GM13977 (cell line): ENCODE data around the gene ABLIM2.

Source experiments
- DNase-seq: peaks from one replicate; pipeline ENCODE4 v3.0.0; 2012; ENCODE audit warnings: low spot score
- in situ Hi-C: fragments of 300-500 bp; cut with MboI; formaldehyde crosslinking; loops from one replicate; pipeline ENCODE4 v1.12.0; 2022; ENCODE audit warnings: low sequenced_read_pairs, low pct_unique_long_range_greater_than_20kb, mixed read lengths, inconsistent platforms; ENCODE audit not compliant: unreplicated experiment
- TF ChIP-seq, protein P1 (sequence below): IDR thresholded peaks from 2 replicates; pipeline ENCODE4 v1.5.1; 2012; ENCODE audit warnings: mild to moderate bottlenecking, control low read depth; ENCODE audit not compliant: insufficient read depth; ENCODE audit errors: extremely low read depth, missing control alignments

Gene ABLIM2

DNA sequence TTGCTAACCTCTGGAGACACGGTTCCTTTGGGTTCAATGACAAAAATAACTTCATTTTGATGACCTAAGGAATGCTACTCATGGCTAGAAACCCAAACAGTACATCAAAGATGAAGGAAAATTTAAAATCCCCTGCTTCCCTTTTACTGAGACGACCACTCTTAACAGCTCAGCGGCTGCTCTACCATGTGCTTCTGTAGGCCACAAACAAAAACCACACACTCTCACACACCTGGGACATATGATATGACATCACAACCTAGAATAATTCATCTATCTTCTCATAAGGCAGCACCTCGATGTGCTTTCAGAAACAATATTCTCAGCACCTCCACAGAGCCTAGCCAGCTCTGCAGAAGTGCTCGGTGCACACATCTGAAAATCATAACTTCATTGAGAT is 34.7 kb downstream of the ABLIM2 start:
- in situ Hi-C loops: no loop called here

DNA sequence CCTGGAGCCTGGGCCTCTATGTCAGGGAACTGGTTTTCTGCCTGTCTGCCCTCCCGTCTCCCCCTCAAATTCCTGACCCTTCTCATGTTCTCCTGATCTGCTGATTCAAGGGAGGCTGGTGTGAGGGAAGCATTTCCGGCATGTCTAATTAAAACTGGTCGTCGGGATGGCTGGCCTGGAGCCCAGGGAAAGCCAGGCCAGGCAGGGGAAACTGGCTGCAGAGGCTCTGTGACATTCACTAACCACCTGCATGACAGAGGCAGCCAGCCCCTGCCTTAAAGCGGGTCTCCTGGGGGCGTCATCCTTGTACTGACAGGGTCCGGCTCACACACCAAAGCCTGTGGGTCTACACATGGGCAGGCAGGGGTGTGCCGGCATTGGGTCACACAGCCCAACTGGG is 35.2 kb downstream of the ABLIM2 start:
- in situ Hi-C loops: no loop called here
- no peak for DNase-seq
- TF ChIP-seq, protein P1, sequence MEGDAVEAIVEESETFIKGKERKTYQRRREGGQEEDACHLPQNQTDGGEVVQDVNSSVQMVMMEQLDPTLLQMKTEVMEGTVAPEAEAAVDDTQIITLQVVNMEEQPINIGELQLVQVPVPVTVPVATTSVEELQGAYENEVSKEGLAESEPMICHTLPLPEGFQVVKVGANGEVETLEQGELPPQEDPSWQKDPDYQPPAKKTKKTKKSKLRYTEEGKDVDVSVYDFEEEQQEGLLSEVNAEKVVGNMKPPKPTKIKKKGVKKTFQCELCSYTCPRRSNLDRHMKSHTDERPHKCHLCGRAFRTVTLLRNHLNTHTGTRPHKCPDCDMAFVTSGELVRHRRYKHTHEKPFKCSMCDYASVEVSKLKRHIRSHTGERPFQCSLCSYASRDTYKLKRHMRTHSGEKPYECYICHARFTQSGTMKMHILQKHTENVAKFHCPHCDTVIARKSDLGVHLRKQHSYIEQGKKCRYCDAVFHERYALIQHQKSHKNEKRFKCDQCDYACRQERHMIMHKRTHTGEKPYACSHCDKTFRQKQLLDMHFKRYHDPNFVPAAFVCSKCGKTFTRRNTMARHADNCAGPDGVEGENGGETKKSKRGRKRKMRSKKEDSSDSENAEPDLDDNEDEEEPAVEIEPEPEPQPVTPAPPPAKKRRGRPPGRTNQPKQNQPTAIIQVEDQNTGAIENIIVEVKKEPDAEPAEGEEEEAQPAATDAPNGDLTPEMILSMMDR: no peak

More for the DNA sequence above, 34.7 kb downstream of the ABLIM2 start:
- DNase-seq: no peak
- TF ChIP-seq, protein P1: no peak

DNA sequence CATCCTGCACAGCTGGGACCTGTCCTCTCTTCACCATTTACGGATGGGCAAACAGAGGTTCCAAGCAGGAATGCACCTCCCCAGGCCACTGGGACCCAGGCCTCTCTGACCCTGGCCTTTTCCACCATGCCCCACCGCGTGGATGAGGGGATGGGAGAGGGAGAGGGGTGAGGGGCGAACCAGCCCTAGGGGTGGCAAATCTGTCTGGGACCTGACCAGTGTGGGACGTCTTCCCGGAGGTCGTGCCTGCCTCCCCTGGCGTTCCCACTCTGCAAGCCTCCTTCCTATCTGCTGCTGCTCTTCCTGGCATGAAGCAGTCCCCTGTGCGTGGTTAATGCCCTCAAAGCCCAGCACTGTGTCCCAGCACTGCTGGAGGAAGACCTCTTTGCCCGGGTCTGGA is 35.9 kb downstream of the ABLIM2 start:
- in situ Hi-C loops: no loop called here
- no peak for DNase-seq

DNA sequence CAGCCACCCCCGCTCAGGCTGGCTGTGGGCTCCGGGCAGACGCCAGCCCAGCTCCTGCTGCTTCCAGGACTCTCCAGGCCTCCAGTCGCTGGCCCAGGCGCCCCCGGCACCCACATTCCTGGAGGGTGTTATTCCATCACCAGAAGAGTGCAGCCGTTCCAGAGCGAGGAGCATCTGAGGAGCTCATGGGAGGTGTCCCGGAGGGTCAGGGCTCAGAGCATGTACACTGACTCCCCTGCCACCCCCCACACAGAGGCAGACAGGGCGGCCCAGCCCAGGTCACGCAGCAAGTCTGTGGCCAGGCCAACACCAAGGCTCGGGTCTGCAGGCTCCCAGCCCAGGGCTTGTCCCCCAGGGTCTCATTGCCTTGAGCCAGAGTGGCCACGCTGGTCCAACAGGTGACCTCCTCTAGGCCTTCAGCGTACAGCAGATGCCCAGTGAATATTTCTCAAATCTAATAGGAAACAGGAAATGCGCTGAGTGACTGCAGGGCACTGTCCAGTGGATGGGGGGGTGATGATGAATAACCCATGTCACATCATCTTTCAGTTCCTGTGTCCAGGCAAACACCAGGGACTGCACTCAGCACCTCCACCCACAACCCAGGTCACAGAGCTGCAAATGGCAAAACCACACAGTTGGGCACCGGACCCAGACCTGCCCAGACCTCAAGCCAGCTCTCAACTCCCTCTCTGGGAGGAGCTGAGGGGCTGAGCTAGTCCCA is 37.2 kb downstream of the ABLIM2 start:
- DNase-seq: no peak
- TF ChIP-seq, protein P1: no peak
- in situ Hi-C loops: no loop called here

More for the DNA sequence above, 35.9 kb downstream of the ABLIM2 start:
- TF ChIP-seq, protein P1: no peak

DNA sequence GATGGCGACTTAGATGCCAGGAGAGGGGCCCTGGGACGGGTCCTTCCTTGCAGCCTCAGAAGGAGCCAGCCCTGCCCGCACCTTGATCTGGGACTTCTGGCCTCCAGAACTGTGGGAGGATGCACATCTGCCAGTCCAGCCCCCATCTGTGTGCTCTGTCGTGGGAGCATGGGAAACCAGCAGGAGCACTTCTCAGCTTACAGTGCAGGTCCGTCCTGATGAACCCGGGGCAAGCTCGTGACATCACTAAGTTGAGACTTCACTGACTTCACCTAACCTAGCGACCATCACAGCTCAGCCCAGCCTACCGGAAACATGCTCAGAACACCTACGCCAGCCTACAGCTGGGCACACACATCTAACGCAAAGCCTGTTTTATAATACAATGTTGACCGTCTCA is 38.1 kb downstream of the ABLIM2 start:
- no peak for DNase-seq
- TF ChIP-seq, protein P1: no peak
- in situ Hi-C loops: no loop called here

DNA sequence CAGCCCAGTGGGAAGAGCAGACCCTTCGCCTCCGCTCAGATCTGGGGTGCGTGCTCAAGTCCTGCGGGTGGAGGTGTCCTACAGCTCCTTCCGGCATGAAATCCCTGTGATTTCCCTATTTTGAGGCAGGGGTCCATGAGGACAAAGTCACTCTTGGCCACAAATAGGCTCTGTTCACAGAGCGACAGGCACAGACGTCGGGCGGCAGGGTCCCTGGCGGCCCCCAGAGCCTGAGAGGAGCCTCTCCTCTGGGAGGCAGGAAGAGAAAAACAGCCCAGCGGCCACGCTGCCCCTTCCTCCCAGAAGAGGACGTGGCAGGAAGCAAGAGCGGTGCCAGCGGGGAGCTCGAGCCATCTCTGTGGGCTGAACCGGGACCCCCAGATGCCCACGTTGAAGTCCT is 38.7 kb downstream of the ABLIM2 start:
- TF ChIP-seq, protein P1: no peak
- no peak for DNase-seq
- in situ Hi-C loops: no loop called here

DNA sequence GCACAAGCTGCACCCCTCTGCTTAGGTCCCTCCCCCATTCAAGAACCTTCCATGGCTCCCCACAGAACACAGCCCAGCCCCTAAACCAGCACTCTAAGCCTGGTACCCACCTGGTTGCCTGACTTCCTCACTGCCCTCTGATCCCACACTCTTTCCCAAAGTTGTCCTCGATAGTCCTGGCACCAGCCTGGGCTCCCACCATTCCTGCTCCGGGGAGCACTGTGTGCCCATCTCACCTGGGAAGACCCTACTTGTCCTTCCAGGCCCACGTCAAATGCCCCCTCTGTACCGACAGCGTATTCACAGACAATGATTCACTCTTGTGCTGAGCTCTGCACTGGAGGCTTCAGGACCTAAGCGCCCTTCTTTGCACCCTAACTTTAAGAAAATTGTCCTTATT is 40.1 kb downstream of the ABLIM2 start:
- in situ Hi-C loops: no loop called here
- TF ChIP-seq, protein P1: no peak
- no peak for DNase-seq
